ENCODE measurements around the gene TMEM253.

TMEM253 gene

GRCh38 chr14:21071225-21072030 is 29.4 kb upstream of the TMEM253 start:
- peak; percentile 42 for DNase-seq (ENCODE audit: low spot score)

GRCh38 chr14:21072031-21072473 is 28.8 kb upstream of the TMEM253 start:
- DNase-seq (ENCODE audit: low spot score): no peak

- DNase-seq (ENCODE audit: low spot score): no peak
Measured at GRCh38 chr14:21072781-21073339, 28.0 kb upstream of the TMEM253 start.

GRCh38 chr14:21073921-21074320 is 26.9 kb upstream of the TMEM253 start:
- DNase-seq (ENCODE audit: low spot score): no peak

GRCh38 chr14:21074398-21075272 is 26.2 kb upstream of the TMEM253 start:
- no peak for DNase-seq (ENCODE audit: low spot score)

- no peak for DNase-seq (ENCODE audit: low spot score)
Measured at GRCh38 chr14:21075719-21076437, 25.0 kb upstream of the TMEM253 start.

GRCh38 chr14:21077672-21078071 is 23.2 kb upstream of the TMEM253 start:
- no peak for DNase-seq (ENCODE audit: low spot score)

GRCh38 chr14:21078287-21078686 is 22.6 kb upstream of the TMEM253 start:
- DNase-seq (ENCODE audit: low spot score): no peak

GRCh38 chr14:21078726-21079125 is 22.1 kb upstream of the TMEM253 start:
- DNase-seq (ENCODE audit: low spot score): no peak

- no peak for DNase-seq (ENCODE audit: low spot score)
Measured at GRCh38 chr14:21081521-21082142, 19.2 kb upstream of the TMEM253 start.

GRCh38 chr14:21083565-21084325 is 17.1 kb upstream of the TMEM253 start:
- DNase-seq (ENCODE audit: low spot score): no peak

- no peak for DNase-seq (ENCODE audit: low spot score)
Measured at GRCh38 chr14:21084396-21084795, 16.5 kb upstream of the TMEM253 start.

- no peak for DNase-seq (ENCODE audit: low spot score)
Measured at GRCh38 chr14:21084998-21085853, 15.6 kb upstream of the TMEM253 start.

GRCh38 chr14:21086908-21087293 is 14.0 kb upstream of the TMEM253 start:
- no peak for DNase-seq (ENCODE audit: low spot score)

GRCh38 chr14:21087294-21088091 is 13.4 kb upstream of the TMEM253 start:
- DNase-seq (ENCODE audit: low spot score): peak; percentile 87

GRCh38 chr14:21088687-21089086 is 12.2 kb upstream of the TMEM253 start:
- DNase-seq (ENCODE audit: low spot score): no peak

GRCh38 chr14:21089271-21089670 is 11.6 kb upstream of the TMEM253 start:
- DNase-seq (ENCODE audit: low spot score): no peak

- DNase-seq (ENCODE audit: low spot score): no peak
Measured at GRCh38 chr14:21089877-21090193, 11.0 kb upstream of the TMEM253 start.

All from CD4-positive, alpha-beta T cell treated with Interleukin-6 at 100 ng/mL for 8 hours (primary cell).